Thyroid gland (tissue), 4 donors: ENCODE results near the gene ADAMTS14. TPM values are rescaled to one million over a fixed set of nuclear protein-coding genes. Genes with fewer than 3 reads are reported as not detected.

Experiments
- DNase-seq, 2 donors: peaks; one replicate each; pipeline ENCODE4 v3.0.0-alpha.2; 2019
- H3K27ac ChIP-seq, 3 donors: fragments of 200-600 bp; sonication (generic); 1 replicate in 2 of 3; 2 replicates in 1 of 3; pipeline ENCODE4 v1.5.1; 2016 to 2019; ENCODE audit warnings: mild to moderate bottlenecking in 1 of 3, moderate library complexity in 1 of 3
- H3K27me3 ChIP-seq: fragments of 200-600 bp; sonication (generic); one replicate; pipeline ENCODE4 v1.5.1; 2019
- H3K36me3 ChIP-seq, 2 donors: fragments of 200-600 bp; sonication (generic); one replicate each; pipeline ENCODE4 v1.5.1; 2016 to 2019
- H3K4me1 ChIP-seq, 2 donors: fragments of 200-600 bp; sonication (generic); one replicate each; pipeline ENCODE4 v1.5.1; 2017 to 2019
- H3K4me3 ChIP-seq, 3 donors: fragments of 200-600 bp; sonication (generic); replicated peaks in 1 of 3; 1 replicate in 2 of 3; 2 replicates in 1 of 3; pipeline ENCODE4 v1.5.1; 2016; ENCODE audit warnings: mild to moderate bottlenecking in 1 of 3
- H3K9me3 ChIP-seq: fragments of 200-600 bp; sonication (generic); one replicate; pipeline ENCODE4 v1.5.1; 2017
- CTCF ChIP-seq, 6 experiments: fragments of 200-600 bp in 3 of 6; fragments of 450-650 bp in 3 of 6; sonication (generic) in 3 of 6; IDR thresholded peaks; one replicate each; pipeline ENCODE4 v1.5.1; 2016 to 2019; ENCODE audit warnings: antibody characterized with exemption in 6 of 6, mild to moderate bottlenecking in 2 of 6, inconsistent platforms in 1 of 6, moderate library complexity in 1 of 6
- POLR2A ChIP-seq, 2 donors: fragments of 450-650 bp; IDR thresholded peaks; one replicate each; pipeline ENCODE4 v1.6.1; 2017; ENCODE audit warnings: antibody characterized with exemption in 2 of 2, mild to moderate bottlenecking in 2 of 2, moderate library complexity in 1 of 2
- WGBS, 2 donors: methylation state at CpG; one replicate each; pipeline ENCODE4 v1.1.5; 2017; 5-methylcytosine and 5-hydroxymethylcytosine counted together
- intact Hi-C: fragments of 100-400 bp; cut with DNase I; formaldehyde crosslinking; loops from one replicate; pipeline ENCODE4 v1.15.1; 2023
- total RNA-seq, 4 donors: library from RNA; depleted of rRNA; stranded (reverse); fragments of >200 nt; gene quantifications; one replicate each; pipeline ENCODE4 v1.2.3, GENCODE V29; 2016

ADAMTS14 gene
- total RNA-seq, 4 donors from 2014 or later: not detected

- H3K27ac ChIP-seq: no peak overlapping the region
- no peak for DNase-seq
- no peak overlapping the region for H3K4me3 ChIP-seq
- H3K27me3 ChIP-seq: no peaks in the 10 kb centered on the region
- peaks cover 0 to 5% of the 10 kb centered on the region in 2 donors for H3K4me1 ChIP-seq
- 89% methylated on average over 21 to 23 of the region's 24 CpGs for WGBS, 2 donors
- H3K9me3 ChIP-seq: no peaks in the 10 kb centered on the region
- H3K36me3 ChIP-seq: no peaks in the 10 kb centered on the region
- no peak for TF ChIP-seq POLR2A (IDR thresholded peaks at IDR 0.05)
- TF ChIP-seq CTCF (IDR thresholded peaks at IDR 0.05): no peak
- intact Hi-C loops: no loop called here
Measured at GRCh38 chr10:70674560-70675495, 2.5 kb downstream of the ADAMTS14 start.

GRCh38 chr10:70675496-70676161 lies 3.3 kb downstream of the ADAMTS14 start:
- intact Hi-C loops: no loop called here
- DNase-seq: no peak
- TF ChIP-seq CTCF (IDR thresholded peaks at IDR 0.05): no peak
- TF ChIP-seq POLR2A (IDR thresholded peaks at IDR 0.05): no peak
- peaks cover 0 to 5% of the 10 kb centered on the region in 2 donors for H3K4me1 ChIP-seq
- H3K4me3 ChIP-seq: no peak overlapping the region
- no peaks in the 10 kb centered on the region for H3K9me3 ChIP-seq
- no peak overlapping the region for H3K27ac ChIP-seq
- no peaks in the 10 kb centered on the region for H3K27me3 ChIP-seq
- 76 to 86% methylated on average over 14 of the region's 14 CpGs for WGBS, 2 donors
- no peaks in the 10 kb centered on the region for H3K36me3 ChIP-seq

GRCh38 chr10:70676511-70676910 lies 4.2 kb downstream of the ADAMTS14 start:
- H3K27ac ChIP-seq: no peak overlapping the region
- H3K4me1 ChIP-seq: peaks cover 0 to 5% of the 10 kb centered on the region in 2 donors
- no peak overlapping the region for H3K4me3 ChIP-seq
- TF ChIP-seq CTCF (IDR thresholded peaks at IDR 0.05) (no peak), POLR2A (IDR thresholded peaks at IDR 0.05) (no peak)
- H3K27me3 ChIP-seq: no peaks in the 10 kb centered on the region
- H3K36me3 ChIP-seq: no peaks in the 10 kb centered on the region
- 83 to 95% methylated on average over 6 of the region's 6 CpGs for WGBS, 2 donors
- no peaks in the 10 kb centered on the region for H3K9me3 ChIP-seq
- intact Hi-C loops: no loop called here
- no peak for DNase-seq

- H3K36me3 ChIP-seq: no peaks in the 10 kb centered on the region
- TF ChIP-seq POLR2A (IDR thresholded peaks at IDR 0.05) (no peak), CTCF (IDR thresholded peaks at IDR 0.05) (no peak)
- H3K27me3 ChIP-seq: no peaks in the 10 kb centered on the region
- no peaks in the 10 kb centered on the region for H3K9me3 ChIP-seq
- no peak for DNase-seq
- peaks cover 0 to 5% of the 10 kb centered on the region in 2 donors for H3K4me1 ChIP-seq
- 88 to 96% methylated on average over 3 to 5 of the region's 5 CpGs for WGBS, 2 donors
- no peak overlapping the region for H3K27ac ChIP-seq
- intact Hi-C loops: no loop called here
- no peak overlapping the region for H3K4me3 ChIP-seq
Measured at GRCh38 chr10:70677016-70677415, 4.7 kb downstream of the ADAMTS14 start.
